Tibial nerve (tissue), 4 donors: Measurements from ENCODE around the gene SLC17A6.

Experiments used
- CTCF ChIP-seq, 5 experiments: fragments of 200-600 bp in 3 of 5; fragments of 450-650 bp in 2 of 5; sonication (generic) in 3 of 5; IDR thresholded peaks; one replicate each; pipeline ENCODE4 v1.5.1; 2016 to 2019; ENCODE audit warnings: antibody characterized with exemption in 5 of 5, mild to moderate bottlenecking in 3 of 5, moderate library complexity in 2 of 5
- EP300 ChIP-seq, 2 donors: sonication (generic); formaldehyde crosslinking; IDR thresholded peaks; one replicate each; pipeline ENCODE4 v1.6.1; 2017; ENCODE audit warnings: antibody characterized with exemption in 2 of 2, mild to moderate bottlenecking in 1 of 2
- POLR2A ChIP-seq, 2 donors: fragments of 450-650 bp; IDR thresholded peaks; one replicate each; pipeline ENCODE4 v1.6.1; 2017; ENCODE audit warnings: antibody characterized with exemption in 2 of 2, mild to moderate bottlenecking in 2 of 2, moderate library complexity in 2 of 2

- TF ChIP-seq CTCF (IDR thresholded peaks at IDR 0.05) (no peak), POLR2A (IDR thresholded peaks at IDR 0.05) (no peak), EP300 (IDR thresholded peaks at IDR 0.05) (no peak)
These were observed at the start of gene SLC17A6 for GRCh38 chr11:22337596-22338485.
